HG03439 (cell line): ENCODE results near the gene KCNA5.

ENCODE experiments used
- ATAC-seq: cut with Tn5 transposase; IDR thresholded peaks from one replicate; pipeline ENCODE4 v1.9.1; 2021; ENCODE audit warnings: mild to moderate bottlenecking, moderate library complexity; ENCODE audit not compliant: unreplicated experiment

Gene KCNA5

DNA sequence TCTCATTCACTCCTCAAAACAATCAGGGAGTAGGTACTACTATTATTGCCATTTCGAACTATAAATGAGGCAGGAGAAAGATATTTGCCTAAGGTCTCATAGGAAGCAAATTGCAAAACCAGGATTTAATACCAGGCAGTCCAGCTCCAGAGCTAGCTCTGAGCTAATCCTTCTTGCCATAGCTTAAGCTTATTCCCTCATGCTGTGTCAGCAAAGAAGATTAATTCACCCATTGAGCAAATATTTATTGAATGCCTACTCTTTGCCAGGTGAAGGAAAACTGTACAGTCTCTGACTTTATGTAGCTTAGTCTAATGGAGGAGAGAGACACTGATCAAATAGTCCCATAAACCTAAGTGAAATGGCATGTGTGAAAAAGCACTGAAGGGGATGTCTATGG, 19.5 kb downstream of the KCNA5 start:
- ATAC-seq = no peak

DNA sequence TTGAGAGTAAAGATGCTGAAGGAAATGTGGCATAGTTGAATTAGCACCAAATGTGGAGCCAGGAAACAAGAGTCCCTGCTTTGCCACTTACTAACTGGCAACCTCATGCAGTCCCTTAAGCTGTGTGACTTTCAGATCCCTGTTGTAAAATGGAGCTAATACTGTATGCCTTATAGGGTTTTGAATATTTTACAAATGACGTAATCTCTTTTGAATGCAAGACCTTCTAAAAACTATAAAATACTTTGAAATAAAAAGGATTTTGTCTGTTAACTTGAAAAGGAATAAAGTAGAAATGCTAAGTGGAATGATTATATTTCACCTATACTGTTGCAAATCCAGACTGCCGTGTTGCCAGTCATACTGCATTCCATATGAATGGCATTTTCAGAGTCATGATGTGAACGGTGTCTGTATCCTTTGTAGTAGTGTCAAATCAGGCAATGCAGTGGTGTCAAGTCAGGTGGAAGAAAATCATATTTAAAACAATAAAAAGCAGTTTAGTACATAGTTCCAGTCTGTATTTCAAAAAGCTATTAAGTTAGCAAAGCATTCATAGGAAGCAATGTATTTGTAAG, 21.3 kb downstream of the KCNA5 start:
- no peak for ATAC-seq

DNA sequence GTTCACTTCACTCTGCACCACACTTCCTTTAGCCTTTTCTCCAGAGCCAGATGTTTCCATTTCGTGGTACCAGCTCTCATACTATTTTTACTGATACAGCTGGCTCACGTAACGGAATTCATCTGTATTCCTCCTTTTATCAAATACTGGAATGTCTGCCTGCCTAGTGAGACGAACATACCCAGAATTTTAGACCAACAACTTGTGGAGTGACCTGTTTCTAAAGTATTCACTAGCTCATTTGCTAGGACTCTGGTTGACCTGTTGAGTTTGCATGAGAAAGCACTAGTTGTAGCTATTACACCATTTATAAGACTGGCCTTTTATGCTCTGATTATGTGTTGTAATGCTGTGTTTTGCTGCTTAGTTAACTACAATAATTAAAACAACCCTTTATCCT, 22.6 kb downstream of the KCNA5 start:
- no peak for ATAC-seq

DNA sequence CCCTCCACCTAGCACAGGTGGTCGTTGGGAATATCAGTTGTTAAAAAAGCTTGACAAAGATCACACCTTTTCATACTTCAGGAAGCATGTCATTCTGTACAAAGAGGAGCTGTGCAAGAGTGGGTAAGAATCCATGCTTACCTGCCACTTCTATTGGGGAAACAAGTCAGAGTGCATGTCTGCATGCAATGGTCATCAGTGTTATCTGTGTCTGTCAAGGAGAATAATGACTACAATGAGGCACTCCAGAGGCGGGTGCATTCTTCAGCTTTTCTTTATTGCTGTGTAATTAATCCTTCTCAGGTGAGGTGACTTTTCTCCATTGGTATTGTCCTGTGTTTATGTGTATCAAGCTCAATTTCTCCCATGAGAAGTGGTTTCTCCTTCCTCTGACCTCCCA, 24.4 kb downstream of the KCNA5 start:
- no peak for ATAC-seq

DNA sequence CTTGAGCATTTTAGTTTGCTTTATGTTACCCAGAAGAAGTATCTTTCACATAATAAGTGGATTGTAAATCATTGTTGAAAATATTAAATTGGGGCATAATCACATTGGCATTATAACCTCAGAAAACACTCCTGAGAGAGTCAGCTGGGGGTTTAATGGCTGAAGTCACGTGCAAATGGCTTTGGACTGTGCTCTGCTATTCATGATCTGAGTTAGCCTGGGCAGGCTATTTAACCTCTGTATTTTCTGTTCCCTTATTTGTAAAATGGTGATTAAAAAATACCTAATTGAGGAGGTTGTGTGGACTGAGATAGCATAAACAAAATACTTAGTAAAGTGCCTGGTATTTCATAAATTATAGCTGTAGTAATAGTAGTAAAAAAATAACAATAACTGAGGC, 24.9 kb downstream of the KCNA5 start:
- ATAC-seq = no peak

DNA sequence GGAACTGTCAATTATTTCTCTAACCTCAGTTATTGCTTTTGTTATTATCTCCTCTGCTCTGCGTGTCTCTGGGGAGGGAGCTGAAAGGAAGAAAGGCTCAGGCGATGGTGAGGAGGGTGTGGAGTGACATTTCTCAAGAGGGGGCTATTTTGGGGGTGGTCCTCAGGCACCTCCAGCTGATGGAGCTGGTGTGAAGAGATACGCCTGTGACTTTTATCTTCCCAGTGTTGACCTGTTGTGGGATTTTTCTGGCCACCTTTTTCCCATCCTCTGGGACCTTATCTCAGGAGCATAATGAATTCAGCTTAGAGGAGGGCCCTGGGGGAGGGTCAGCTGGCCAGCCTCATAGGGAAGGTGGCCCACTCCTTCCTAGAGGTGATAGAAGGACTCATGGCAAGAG, 26.4 kb downstream of the KCNA5 start:
- no peak for ATAC-seq

DNA sequence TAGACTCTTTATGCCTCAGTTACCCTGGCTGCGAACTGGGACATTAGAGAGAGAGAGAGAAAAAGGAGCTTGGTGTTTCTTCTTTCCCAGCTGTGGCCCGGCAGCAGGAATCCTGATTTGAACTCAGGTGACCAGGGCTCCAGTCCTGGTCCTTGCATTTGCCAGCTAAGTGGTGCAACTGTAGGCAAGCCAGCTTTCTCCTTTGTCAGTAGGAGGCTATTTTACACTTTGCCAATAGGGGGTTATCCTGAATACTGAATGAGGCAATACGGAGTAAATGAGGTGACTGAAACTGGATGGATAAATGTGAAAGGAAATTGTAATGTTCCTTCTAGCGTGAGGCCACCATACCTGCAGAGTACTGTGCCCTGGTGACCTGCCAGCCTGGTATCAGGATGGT, 27.8 kb downstream of the KCNA5 start:
- ATAC-seq = no peak

DNA sequence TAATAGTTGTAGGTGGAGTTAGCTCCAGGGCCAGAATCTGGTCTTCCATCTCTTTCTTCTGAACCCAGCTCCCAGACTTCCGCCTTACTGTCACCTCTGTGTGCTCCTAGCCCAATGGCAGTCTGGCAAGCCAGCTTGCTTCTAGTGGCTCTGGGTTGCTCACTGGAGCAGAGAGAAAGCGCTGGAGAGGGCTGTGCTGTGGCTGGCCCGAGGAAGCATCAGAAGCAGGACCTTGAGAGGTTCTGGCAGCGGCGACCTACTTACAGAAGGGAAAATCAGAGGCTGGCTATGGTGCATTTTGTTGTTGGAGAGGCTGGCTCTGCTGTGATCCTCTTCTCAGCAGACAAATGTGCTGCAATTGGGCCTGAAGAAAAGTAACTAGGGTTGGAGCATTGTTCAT, 28.6 kb downstream of the KCNA5 start:
- no peak for ATAC-seq

DNA sequence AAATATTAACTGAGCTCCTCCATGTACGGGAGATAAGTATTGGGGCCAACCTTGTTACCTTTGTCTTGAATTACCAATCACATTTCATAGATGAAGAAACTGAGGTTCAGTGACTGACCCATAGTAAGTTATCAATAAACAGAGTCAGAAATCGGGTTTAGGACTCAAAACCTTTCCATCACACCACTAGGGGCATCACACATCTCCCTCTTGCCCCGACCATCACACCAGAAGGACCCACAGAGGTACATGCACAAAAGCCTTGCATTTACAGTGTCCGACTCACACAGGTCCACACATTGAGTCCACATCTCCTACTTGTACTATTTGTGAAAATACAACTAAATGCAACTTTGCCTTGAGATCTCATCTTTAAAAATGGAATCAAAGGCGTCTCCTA, 29.4 kb downstream of the KCNA5 start:
- ATAC-seq = no peak

DNA sequence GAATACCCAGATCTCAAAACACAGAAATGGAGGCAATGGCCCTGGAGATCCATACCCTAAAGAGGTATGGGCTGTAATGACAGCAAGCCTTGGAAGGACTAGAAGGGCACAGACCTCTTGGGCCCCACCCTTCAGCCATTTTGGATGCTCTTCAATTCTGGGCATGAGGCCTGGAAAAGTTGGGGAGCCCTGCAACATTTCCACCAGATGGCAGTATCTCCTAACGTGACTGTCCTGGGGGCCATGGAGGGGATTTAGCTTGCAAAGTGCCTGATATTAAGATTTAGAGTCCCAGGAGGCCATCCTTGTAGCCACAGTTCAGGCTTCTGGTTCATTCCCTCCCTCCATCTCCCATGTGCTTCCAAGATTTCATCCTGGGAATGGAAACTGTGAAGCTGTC, 30.2 kb downstream of the KCNA5 start:
- ATAC-seq = no peak

DNA sequence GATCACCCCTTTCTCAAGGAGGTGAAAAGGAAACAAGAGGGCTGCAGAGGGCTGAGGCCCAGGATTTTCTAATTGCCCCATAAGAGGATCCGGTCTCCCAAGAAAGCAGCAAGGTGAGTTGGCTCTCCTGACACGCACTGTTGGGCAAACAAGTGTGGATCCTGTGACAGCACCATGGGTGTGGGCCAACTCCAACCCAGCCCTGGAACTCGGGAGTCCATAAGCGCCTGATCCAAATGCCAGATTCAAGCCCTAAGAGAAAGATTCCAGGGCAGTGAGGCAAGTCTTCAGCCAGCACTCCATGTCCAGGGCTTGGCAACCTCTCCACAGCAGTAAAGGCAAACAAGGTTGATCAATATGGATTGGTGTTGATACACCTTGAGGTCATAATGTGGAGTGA, 33.1 kb downstream of the KCNA5 start:
- no peak for ATAC-seq

DNA sequence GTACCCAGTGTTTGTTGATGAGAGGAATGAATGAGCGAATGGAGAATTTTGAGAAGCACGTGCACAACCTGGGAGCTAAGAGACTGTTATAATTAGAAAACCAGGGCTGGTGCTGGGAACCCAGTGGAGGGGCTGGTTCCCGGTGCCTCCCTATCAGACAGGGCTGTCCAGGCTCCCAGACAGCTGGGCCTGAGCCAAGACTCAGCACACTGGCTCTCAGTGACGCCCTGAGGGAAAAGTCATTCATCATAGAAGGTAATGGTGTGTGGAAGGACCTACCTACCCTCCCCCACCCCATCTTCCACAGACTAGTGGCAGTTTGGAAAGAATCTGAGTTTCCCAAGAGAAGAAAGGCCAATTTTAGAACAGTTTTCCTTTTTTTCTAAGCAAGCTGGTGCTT, 34.7 kb downstream of the KCNA5 start:
- ATAC-seq = no peak

DNA sequence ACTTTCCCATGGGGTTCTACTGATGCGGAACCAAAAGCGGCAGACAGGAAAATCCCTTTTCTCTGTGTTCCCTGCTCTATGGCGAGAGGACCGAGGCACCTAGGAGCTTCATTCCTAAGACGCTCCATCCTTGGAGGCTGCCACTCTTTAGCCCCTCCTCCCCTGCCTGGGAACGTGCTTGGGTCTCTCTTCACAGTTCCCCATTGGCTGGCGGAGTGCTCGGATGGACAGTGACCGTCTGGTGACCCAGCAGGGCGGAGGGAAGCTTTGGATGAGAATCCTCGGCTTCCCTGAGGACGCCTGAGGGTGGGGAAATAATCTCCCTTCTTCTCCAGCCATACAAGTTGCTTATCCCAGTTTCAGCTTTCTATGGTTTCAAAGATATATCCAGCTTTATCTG, 37.3 kb downstream of the KCNA5 start:
- ATAC-seq = no peak

DNA sequence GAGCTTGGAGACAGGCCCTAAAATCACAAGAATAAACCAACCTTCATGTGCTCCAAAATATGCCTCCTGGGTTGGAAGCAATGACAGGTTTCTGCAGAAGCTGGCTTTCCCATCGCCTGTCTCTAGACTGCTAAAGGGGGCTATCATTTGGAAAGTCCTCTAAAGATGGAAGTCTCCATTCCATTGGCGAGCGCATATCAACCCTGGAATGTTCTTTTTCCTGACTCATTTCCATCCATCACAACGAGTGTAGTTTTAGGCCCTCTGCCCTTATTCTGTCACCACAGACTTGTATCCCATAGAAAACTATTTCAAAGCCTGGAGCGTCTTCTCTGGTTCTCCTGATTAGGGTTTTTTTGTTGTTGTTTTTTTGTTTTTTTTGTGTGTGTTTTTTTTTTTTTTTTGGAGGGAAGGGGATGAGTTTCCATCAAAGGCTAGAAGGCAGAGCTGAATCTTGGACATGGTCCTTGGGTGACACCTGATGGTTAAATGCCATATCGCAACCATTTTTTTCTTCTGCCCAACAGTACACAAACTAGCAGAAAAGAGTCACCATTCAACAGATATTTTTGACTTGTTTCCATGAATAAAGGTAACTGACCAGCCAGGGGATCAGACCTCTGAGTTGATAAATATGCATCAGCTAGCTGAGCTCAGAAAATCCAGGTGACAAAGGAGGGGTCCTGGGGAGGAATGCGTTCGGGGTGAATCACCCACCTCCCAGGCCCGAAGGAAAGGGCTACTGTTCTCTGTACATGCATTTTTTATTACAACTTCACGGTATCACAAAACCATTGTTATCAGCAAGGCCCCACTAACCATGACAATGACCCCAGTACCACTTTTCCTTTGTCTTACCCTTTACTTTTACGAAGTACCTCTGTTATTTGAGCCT, 40.5 kb downstream of the KCNA5 start:
- no peak for ATAC-seq

DNA sequence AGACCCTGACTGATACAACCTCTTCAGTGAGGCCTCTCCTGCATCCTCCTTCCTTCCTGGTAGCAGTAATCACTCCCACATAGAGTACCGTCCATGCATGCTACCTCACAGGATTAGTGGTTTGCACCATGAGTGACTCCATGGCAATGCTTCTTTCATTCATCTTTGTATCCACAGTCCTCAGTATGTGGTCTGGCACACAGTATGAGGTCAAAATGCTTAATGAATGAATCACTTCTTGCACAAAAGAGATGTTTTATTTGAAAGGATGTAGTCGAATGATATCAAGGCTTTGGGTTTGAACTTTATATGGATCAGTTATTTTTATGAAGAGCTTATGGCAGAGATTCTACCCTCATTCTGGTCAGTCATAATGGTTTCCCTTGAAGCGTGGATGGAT, 42.2 kb downstream of the KCNA5 start:
- no peak for ATAC-seq

DNA sequence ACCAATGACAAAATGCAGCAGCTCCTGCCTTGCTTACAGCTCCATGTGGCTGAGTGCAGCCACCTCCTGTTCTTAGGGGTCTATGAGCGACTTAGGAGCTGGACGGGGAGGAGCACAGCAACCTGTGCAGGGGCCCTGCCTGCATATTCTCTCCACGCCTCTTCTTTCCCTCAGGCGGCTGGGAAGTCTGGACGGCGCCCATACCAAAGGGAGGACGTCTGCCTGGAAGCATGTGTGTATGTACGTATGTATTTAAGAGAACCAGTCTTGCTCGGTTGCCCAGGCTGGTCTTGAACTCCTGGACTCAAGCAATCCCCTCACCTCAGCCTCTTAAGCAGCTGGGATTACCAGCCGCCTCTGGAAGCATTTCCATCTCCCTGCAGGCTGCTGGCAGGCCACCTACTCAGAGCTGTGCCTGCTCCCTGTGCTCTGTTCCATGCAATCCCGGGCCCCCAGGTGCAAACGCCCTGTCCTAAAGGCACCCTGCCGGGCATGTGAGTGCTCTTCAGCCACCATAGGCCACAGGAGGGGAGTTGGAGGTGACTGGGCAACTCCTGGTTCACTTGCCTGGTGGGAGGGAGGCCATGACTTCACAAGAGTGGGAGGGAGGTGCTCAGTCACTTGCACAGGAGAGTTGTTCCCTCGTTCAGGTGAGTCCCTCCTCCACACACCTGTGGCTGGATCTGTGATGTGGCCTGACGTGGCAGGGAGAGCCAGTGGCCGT, 44.3 kb downstream of the KCNA5 start:
- ATAC-seq = no peak

DNA sequence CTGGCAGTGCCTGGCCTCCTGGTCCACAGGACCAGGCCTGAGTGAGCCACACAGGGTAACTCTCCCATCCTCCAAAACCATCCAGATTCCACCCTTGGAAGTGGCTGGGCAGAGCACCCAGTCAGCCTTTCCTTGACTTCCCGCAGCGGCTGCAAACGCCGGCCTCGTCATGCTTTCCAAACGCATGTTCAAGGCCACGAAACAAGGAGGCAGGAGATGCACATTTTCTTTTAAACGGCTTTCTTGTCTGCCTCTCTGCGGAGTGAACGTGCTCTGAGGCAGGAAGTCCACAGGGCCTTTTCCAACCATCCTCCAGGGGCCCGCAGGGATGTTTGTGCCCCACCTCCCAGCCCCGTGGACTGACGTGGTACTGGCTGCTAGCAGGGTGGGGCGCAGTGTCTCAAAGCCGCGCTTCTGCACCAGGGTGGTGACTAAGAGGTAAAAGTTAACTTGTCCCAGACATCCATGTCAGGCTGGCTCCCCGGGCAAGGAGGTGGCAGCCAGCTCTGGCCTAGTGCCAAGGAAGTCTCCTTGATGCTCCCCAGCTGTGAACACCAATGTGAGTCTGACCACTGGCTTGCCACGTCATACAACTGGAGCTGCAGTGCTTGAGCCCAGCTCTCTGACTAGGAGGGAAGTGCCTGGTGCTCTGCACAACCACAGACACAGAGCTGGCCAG, 45.0 kb downstream of the KCNA5 start:
- no peak for ATAC-seq

DNA sequence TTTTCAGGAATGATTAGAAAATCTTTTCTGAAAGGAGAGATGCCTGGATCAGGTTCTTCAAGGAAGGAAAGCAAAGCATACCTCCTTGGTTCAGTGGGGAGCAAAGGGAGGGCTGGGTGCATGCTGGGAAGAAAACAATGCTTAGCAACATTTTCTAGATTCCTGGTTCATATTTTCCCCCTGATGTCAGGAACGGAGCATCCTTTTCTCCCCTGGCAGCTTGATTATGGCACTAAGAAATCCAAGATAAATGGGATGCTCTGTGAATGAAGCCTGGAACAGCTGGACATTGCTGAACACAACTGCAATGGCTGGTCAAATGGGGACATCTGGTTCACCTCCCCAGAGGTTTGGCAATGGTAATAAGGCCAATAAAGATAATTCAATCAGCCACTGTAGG, 50.9 kb downstream of the KCNA5 start:
- no peak for ATAC-seq

DNA sequence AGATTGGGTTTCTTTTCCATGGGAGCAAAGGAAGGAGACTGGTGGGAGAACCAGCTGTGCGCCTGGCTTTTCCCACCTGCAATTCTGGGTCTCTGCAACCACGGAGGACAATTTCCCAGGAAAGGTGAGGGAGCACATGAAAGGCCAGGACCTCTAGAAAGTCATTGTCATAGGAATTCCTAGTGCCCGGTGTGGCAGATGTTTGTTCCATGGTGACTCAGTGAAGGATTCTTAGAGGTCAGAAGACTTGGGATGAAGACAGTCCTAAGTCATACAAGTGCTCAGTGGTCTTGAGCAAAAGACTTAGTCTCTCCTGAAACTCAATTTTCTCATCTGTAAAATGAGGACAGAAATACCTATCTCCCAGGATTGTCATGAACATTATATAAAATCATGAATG, 51.3 kb downstream of the KCNA5 start:
- ATAC-seq = no peak
